ENCODE measurements around the gene SP8. TPM values are rescaled to one million over a fixed set of nuclear protein-coding genes. Genes with fewer than 3 reads are reported as not detected.

The SP8 gene
- total RNA-seq, 1 donor from 2014 or later = not detected

GRCh38 chr7:20797042-20797461 is 10.4 kb upstream of the SP8 start:
- no peak for TF ChIP-seq CTCF (IDR thresholded peaks at IDR 0.05; ENCODE audit: insufficient read depth, low read length, severe bottlenecking)
- Histone ChIP-seq H3K27me3 (ENCODE audit: control insufficient read depth, insufficient read depth, low read length) (peaks cover 52% of the 10 kb centered on the region), H3K4me3 (ENCODE audit: low read depth, low read length) (no peak overlapping the region), H3K36me3 (ENCODE audit: control insufficient read depth, insufficient read depth, low read length) (no peaks in the 10 kb centered on the region)
- no peak for FAIRE-seq
- no peak for DNase-seq (ENCODE audit: low read depth)

DNA sequence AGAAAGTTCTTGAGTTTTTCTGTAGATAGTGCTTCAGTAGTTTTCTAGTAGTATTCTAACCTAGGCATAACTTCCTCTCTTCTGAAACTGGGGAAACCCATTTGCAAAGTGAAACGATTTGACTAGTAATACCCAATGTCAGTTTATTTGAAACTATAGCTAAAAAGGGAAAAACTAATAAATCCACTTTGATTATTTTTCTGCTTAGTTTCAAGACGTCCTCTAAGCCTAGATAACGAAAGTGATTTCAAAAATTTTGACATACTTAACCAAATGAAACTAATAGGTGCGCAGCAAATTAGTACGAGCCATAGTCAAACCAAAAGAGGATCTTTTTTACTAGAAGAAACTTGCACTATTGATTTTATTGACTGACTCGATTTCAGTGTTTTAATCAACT is 9.8 kb upstream of the SP8 start:
- H3K36me3 ChIP-seq (ENCODE audit: control insufficient read depth, insufficient read depth, low read length) = no peaks in the 10 kb centered on the region
- H3K4me3 ChIP-seq (ENCODE audit: low read depth, low read length) = no peak overlapping the region
- no peak for DNase-seq (ENCODE audit: low read depth)
- FAIRE-seq = no peak
- no peak for TF ChIP-seq CTCF (IDR thresholded peaks at IDR 0.05; ENCODE audit: insufficient read depth, low read length, severe bottlenecking)
- H3K27me3 ChIP-seq (ENCODE audit: control insufficient read depth, insufficient read depth, low read length) = peaks cover 52% of the 10 kb centered on the region

DNA sequence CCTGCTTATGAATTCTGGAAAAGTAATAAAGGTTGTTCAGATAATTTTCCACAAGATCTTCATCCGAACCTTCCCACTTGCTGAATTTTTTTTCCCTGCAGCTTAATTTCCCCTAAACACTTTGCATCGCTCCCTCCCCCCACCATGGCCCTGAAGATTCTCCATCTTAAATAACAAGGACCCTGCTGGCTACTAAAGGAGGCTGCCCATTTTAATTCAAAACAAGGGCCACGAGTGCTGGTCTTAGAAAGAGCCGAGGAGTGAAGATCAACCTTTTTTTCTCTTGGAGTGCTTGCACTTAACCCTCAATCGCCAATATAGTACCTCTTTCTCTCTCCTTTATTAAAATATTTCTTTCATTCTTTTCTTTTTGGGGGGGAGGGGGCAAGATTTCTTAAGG is 9.2 kb upstream of the SP8 start:
- no peaks in the 10 kb centered on the region for H3K36me3 ChIP-seq (ENCODE audit: control insufficient read depth, insufficient read depth, low read length)
- peaks cover 58% of the 10 kb centered on the region for H3K27me3 ChIP-seq (ENCODE audit: control insufficient read depth, insufficient read depth, low read length)
- no peak overlapping the region for H3K4me3 ChIP-seq (ENCODE audit: low read depth, low read length)
- no peak for FAIRE-seq
- DNase-seq (ENCODE audit: low read depth) = no peak
- no peak for TF ChIP-seq CTCF (IDR thresholded peaks at IDR 0.05; ENCODE audit: insufficient read depth, low read length, severe bottlenecking)

GRCh38 chr7:20795361-20795760 is 8.7 kb upstream of the SP8 start:
- no peak for FAIRE-seq
- H3K36me3 ChIP-seq (ENCODE audit: control insufficient read depth, insufficient read depth, low read length) = no peaks in the 10 kb centered on the region
- H3K4me3 ChIP-seq (ENCODE audit: low read depth, low read length) = no peak overlapping the region
- TF ChIP-seq CTCF (IDR thresholded peaks at IDR 0.05; ENCODE audit: insufficient read depth, low read length, severe bottlenecking) = no peak
- peaks cover 63% of the 10 kb centered on the region for H3K27me3 ChIP-seq (ENCODE audit: control insufficient read depth, insufficient read depth, low read length)
- DNase-seq (ENCODE audit: low read depth) = no peak

GRCh38 chr7:20794676-20795075 is 8.0 kb upstream of the SP8 start:
- FAIRE-seq (no peak), DNase-seq (ENCODE audit: low read depth) (no peak)
- Histone ChIP-seq H3K27me3 (ENCODE audit: control insufficient read depth, insufficient read depth, low read length) (peaks cover 67% of the 10 kb centered on the region), H3K4me3 (ENCODE audit: low read depth, low read length) (no peak overlapping the region), H3K36me3 (ENCODE audit: control insufficient read depth, insufficient read depth, low read length) (no peaks in the 10 kb centered on the region)
- TF ChIP-seq CTCF (IDR thresholded peaks at IDR 0.05; ENCODE audit: insufficient read depth, low read length, severe bottlenecking) = no peak

GRCh38 chr7:20793694-20794394 is 7.2 kb upstream of the SP8 start:
- FAIRE-seq = no peak
- no peak for DNase-seq (ENCODE audit: low read depth)
- H3K27me3 ChIP-seq (ENCODE audit: control insufficient read depth, insufficient read depth, low read length) = peaks cover 69% of the 10 kb centered on the region
- no peaks in the 10 kb centered on the region for H3K36me3 ChIP-seq (ENCODE audit: control insufficient read depth, insufficient read depth, low read length)
- TF ChIP-seq CTCF (IDR thresholded peaks at IDR 0.05; ENCODE audit: insufficient read depth, low read length, severe bottlenecking) = no peak
- no peak overlapping the region for H3K4me3 ChIP-seq (ENCODE audit: low read depth, low read length)
